Prostate gland (tissue), 2 donors: ENCODE results near the gene SERPINB6.

ENCODE experiments used
- CTCF ChIP-seq, 4 experiments: fragments of 200-600 bp in 2 of 4; fragments of 450-650 bp in 2 of 4; sonication (generic) in 2 of 4; IDR thresholded peaks; 1 replicate in 3 of 4; 2 replicates in 1 of 4; pipeline ENCODE4 v1.5.1; 2016 to 2019; ENCODE audit warnings: antibody characterized with exemption in 4 of 4, mild to moderate bottlenecking in 2 of 4, moderate library complexity in 2 of 4
- POLR2AphosphoS5 ChIP-seq: sonication (generic); formaldehyde crosslinking; IDR thresholded peaks from one replicate; pipeline ENCODE4 v1.6.1; 2017; ENCODE audit warnings: antibody characterized with exemption

- TF ChIP-seq CTCF (IDR thresholded peaks at IDR 0.05): no peak
- no peak for TF ChIP-seq POLR2AphosphoS5
Observed at GRCh38 chr6:2942914-2943563, 28.3 kb downstream of the SERPINB6 start.
